Activated CD8-positive, alpha-beta memory T cell treated with anti-CD3 and anti-CD28 coated beads, Interleukin-2, amount 50 U/mL, for 24 hours (primary cell): ENCODE measurements around the gene SNX17.

Experiments used
- DNase-seq: peaks from one replicate; pipeline ENCODE4 v3.0.0-alpha.2; 2020; ENCODE audit errors: extremely low read depth

Gene SNX17

GRCh38 chr2:27363933-27364332 is 6.5 kb upstream of the SNX17 start:
- DNase-seq = no peak

GRCh38 chr2:27369471-27370025 is 868 bp upstream of the SNX17 start:
- DNase-seq = no peak

GRCh38 chr2:27370816-27371620 is 602 bp downstream of the SNX17 start:
- no peak for DNase-seq

DNA sequence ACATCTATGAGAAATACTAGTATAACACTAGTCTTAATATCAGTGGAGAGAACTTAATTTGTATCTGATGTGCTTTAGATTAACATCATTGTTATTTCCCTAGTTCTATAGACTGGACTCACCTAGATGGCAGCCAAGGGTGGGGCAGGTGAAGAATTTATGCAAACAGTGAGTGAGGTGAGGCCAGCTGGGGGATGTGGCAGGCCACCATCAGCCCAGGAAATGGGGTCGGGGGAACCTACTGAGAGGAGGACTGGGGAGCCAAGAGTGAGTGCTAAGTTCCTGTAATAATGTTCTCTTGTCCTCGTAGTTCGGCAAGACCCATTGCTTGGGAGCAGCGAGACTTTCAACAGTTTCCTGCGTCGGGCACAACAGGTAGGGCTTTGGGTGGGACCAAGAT is 2.5 kb downstream of the SNX17 start:
- no peak for DNase-seq

DNA sequence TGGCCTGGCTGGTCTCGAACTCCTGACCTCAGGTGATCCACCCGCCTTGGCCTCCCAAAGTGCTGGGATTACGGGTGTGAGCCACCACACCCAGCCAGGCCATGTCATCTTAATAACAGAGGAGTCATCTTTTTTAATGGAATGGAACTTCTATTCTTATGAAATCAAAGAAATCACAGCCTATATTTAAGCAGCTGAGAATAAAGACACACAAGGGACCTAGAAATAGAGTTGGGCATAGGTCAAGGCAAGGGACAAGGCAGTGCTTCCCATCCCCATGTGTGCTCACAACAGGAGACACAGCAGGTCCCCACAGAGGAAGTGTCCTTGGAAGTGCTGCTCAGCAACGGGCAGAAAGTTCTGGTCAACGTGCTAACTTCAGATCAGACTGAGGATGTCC is 3.2 kb downstream of the SNX17 start:
- no peak for DNase-seq

DNA sequence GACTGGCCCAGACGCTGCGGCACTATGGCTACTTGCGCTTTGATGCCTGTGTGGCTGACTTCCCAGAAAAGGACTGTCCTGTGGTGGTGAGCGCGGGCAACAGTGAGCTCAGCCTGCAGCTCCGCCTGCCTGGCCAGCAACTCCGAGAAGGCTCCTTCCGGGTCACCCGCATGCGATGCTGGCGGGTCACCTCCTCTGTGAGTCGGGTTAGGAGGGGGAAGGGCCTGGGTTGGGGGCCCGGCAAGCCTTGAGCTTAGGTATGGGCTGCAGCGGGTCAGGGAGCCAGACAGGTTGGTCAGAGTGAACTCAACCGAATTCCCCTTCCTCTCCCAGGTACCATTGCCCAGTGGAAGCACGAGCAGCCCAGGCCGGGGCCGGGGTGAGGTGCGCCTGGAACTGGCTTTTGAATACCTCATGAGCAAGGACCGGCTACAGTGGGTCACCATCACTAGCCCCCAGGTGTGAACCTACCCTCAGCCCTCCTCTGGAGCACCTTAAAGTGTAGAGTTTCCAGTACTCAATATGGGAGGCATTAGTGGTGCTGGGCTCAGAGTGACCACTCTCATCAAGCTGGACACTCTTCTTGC is 5.2 kb downstream of the SNX17 start:
- DNase-seq = no peak

GRCh38 chr2:27376151-27376865 is 5.9 kb downstream of the SNX17 start:
- no peak for DNase-seq

DNA sequence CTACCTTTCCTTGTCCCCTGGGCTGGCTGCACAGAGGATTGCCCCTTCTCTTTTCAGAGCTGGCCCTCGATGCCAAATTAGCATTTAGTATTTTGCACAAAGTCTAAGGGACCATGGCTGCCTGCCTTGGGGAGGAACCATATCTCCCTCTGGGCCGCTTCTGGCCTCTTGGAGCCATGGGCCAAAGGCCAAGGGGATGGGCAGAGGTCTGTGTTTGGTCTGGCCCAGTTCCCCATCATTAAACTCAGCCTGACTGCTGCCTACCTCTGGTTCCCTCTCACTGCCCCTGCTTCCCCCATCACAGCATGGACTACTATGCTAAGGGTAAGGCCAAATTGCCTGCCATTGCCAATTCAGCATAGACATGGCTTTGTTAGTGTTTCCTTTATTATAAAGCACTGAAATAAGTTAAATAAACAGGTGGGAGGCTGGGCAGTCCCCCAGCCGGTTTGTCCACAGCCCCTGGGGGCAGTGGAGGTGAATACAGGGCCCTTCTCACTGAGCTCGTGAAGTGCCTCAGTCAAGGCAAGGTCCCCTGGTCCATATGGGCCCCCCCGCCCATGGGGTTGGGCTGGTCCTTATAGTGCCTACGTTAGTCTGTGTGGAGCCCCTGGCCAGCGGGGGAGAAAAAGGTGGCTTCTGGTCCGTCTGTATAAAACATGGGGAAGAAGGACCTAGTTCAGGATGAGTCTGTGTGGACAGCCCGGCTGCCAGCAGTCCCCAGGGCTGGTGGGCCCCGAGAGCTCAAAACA is 6.6 kb downstream of the SNX17 start:
- DNase-seq = no peak

- no peak for DNase-seq
These were observed 7.2 kb downstream of the SNX17 start for GRCh38 chr2:27377618-27378095.

- no peak for DNase-seq
These were observed 7.8 kb downstream of the SNX17 start for GRCh38 chr2:27378096-27378808.

- DNase-seq = no peak
These were observed 8.4 kb downstream of the SNX17 start for GRCh38 chr2:27378809-27379290.

GRCh38 chr2:27379383-27379835 is 9.0 kb downstream of the SNX17 start:
- DNase-seq = no peak

GRCh38 chr2:27379836-27380625 is 9.6 kb downstream of the SNX17 start:
- no peak for DNase-seq

DNA sequence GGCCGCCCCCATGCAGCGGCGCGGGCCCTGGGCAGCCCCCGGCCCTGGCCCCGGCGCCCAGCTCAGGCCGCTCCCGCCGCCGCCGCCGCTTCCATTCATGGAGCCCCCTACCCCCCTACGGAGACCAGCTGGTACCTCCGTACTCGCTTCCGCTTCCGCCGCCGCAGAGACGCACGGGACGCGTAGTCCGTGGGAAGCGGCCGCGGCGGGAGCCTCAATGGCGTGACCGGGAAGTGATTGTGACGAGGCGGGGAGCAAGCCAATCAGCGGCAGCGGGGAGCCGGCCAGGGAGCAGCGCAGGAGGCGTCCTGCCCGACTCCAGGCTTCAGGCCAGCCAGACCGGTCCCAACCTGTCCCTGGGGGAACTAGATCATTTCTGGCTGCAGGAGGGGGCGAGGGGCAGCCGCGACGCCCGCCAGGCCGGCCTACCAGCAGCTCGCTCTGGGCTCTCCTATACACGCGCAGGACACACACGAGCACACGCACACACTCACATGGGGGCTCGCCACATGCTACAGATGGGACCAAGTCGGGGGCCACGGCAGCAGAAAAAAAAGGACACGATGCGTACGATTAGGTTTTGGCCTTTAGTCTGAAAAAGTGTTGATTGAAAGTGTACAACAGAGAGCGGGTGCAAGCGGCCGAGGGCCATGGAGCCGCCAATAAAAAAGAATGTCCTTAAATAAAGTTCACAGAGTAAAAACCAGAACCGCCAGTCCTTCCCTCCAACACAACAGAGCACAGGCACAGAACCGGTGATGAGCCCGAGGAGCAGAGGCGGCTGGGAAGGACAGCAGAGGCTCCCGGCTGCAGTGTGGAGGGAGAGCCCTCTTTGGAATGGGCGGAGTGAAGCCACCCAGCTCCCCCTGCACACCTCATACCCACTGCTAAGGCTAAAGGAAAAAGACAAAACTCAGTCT is 10.5 kb downstream of the SNX17 start, which contains the start of gene ZNF513:
ZNF513 (minus strand) TSS at position 109 of the 920 bp plus-strand sequence. CDS start 208 bp downstream, outside the sequence.
- DNase-seq = peak; percentile 75

- no peak for DNase-seq
These were observed 11.3 kb downstream of the SNX17 start for GRCh38 chr2:27381577-27382181.

GRCh38 chr2:27390822-27391679 is 20.6 kb downstream of the SNX17 start:
- no peak for DNase-seq

GRCh38 chr2:27393225-27393624 is 22.8 kb downstream of the SNX17 start:
- DNase-seq = no peak
